Stimulated activated CD8-positive, alpha-beta memory T cell treated with anti-CD3 and anti-CD28 coated beads, Interleukin-4, amount 100 ng/mL, for 1 hour (primary cell): Measurements from ENCODE around the gene LARGE1.
"Not testable (repeated sequence)": the region's sequence is repeated elsewhere in the genome, so short reads cannot be mapped to it uniquely, and the experiment has no call there.

Experiments used
- DNase-seq, 2 donors: peaks; one replicate each; pipeline ENCODE4 v3.0.0-alpha.2; 2020; ENCODE audit warnings: low read depth in 2 of 2, low spot score in 1 of 2

LARGE1 gene

DNA sequence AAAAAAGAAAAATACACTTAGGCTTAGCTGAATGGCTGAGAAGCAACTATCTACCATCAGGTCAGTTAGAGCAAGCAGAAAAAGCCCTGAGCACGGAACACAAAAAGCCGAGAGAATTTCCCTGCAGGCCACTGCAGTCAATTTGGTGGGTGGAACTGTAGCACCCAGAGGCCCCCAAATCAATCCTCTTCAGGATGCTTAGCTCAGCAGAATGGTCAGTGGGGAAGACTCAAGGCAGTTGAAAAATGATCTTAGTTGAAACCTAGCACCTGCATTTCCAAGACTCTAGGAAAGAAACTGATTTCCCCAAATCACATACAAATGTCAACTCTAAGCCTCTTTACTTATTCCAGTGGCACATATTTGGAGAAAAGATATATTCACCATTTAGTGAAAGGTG, 534.7 kb downstream of the LARGE1 start:
- no peak for DNase-seq

DNA sequence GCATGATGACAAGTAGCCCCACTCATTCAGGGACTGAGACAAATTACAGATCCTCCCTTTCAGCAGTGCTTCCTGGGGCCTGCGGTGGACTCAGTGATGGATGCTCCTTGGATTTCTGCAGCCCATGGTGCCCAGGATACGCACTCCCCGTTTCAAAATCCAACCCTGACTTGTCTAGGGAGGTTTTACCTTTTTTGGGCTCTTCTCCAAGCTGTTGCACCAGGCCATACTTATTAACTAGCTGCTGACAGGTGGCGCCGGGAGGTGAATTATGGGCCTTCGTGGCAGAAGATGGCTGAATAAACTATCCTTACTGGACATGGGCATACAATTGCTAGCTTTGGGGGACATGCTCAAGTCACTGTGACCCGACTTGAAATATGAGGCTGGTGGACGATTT, 537.8 kb downstream of the LARGE1 start:
- DNase-seq, result no peak

DNA sequence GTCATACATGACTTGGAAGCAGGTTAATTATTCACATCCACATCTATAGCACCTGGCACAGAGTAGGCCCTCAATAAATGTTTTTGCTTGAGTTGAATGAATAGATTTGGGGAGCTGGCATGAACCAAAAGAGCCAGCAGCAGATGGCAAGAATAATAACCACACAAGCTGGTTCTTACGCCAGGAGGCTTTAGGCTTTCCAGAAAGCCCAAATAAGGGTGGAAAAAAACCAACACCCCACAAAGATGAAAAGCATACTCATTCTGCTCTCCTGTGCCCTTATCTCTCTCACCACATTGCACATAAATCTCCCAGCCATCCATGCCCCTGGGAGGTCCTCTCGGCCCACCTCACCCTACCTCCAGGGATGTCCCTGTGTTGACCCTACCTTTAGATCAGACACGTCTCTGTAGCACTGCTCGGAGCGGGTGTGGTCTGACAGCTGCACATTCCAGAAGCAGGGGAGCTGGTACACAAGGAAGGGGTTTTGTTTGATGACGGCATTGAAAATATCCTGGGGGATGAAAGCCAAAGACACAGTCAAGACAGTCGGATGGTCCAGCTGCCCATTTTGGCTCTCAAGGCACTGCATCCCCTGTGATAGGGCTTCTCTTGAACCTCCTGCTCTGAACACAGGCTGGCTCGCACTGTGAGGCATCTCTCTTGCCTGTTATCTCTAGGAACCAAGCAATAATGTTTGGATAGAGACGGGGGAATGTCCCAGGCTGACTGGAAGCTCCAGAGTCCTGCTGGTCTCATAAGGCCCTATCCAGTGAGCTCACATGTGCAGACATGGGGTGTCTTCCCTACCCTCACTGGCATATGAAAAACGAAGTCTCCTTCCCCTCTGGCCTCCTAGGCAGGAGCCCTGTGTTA, 538.5 kb downstream of the LARGE1 start:
- DNase-seq, result no peak

DNA sequence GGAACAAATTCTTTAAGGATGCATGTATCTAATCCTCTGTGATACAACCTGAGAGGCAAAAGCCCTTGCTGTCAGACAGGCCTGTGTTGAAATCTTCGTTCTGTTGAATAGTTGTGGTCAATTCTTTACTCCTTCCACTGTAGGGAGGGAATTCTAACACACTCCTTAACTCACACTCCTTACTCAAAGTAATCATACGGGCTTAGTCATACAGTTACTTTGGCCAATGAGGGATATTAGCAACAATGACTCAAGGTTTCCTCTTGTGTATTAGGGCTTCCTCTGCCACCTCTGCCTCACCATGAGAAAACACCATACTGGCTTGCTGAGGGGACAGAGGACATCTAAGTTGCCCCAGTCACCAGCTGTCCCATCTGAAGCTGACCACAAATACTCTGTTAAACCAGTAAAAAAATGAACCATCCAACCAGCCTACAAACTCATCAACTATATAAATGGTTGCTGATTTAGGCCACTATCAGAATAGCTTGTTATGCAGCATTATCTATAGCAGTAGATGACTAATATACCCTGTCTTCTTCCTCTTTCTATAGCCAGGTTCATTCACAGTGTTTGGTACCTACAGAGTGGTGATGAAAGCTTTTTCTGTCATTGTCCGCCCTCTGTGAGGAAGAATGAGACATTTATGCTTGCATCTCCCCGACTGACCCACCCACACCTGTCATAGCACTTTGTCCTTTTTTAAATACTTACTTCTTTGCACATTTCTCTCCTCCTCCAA, 539.3 kb downstream of the LARGE1 start:
- DNase-seq, result no peak

DNA sequence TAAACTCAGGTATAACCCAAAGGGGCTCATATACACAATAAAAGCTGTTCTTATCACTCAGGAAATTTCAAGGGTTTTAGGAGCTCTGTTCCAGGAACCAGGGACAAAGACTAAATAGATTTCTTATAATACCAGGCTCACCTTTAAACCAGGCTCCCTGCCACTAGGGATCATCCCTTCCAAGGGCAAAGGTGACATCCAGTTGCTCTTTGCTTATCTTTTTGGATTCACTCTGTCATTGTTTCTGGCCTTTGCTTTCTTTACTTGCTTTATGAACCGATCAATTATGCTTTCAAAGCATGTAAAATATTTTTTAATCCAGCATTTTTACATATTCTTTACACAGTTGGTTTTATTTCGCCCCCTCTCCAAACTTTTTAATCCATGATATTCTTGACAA, 540.4 kb downstream of the LARGE1 start:
- no peak for DNase-seq

DNA sequence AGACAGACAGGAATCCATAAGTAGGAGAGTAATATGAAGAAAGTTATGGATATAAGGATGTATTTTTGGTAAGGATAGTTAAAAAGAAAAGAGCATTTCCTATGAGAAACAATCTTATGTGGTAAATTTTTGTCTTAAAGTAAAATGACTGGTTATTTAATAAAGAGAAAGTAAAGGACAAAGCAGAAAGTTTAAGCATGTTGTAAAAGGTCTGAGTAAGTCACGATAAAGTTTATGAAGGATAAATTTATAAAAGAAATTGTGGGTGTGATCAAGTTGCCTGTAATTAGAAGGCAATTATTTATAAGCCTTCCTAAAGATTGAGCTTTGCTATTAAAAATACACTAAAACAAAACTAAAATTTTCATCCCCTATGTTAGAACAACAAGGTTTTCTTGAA, 547.4 kb downstream of the LARGE1 start:
- DNase-seq, result no peak

DNA sequence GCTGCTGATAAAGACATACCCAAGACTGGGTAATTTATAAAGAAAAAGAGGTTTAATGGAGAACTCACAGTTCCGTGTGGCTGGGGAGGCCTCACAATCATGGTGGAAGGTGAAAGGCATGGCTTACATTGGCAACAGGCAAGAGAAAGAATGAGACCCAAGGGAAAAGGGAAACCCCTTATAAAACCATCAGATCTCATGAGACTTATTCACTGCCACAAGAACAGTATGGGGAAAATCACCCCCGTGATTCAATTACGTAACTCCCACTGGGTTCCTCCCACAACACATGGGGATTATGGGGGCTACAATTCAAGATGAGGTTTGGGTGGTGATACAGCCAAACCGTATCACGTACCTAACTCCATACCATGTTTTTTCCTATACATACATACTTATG, 557.0 kb downstream of the LARGE1 start:
- DNase-seq, result not testable (repeated sequence)

DNA sequence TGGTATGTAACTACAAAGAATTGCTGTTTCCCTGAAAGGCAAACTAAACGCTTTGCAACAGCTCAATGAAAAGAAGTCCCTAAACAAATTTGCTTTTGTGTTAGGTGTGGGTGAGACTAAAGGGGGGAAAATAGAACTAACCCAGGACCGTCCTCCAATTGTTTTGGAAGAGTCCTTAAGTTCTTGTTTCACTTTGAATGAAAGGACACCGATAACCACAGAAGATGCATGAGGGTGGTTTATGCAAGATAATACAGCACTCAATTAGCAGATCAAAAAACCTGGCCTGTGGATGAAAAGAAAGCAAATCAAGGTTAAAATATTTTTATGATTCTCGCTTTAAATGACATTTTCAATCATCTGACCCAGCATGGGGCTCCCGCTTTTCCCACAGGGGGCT, 557.6 kb downstream of the LARGE1 start:
- DNase-seq, result no peak

DNA sequence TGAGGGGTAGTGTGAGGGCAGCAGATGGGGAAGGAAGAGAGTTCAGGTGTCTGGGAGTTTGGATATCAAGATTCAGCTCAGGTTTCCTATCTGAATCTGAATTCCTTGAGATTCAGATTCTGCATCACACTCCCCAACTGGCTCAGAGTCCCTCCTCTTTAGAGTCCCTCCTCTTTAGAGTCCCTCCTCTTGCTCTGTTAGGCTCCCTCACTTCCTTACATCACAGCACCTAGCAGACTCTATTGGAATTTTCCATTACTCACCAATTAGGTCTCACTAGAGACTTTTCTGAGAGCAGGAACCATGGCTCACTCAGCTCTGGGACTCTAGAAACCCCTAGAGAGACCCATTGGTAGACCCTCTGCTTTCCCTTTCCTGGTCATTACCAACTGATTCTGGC, 558.7 kb downstream of the LARGE1 start:
- DNase-seq, result no peak

DNA sequence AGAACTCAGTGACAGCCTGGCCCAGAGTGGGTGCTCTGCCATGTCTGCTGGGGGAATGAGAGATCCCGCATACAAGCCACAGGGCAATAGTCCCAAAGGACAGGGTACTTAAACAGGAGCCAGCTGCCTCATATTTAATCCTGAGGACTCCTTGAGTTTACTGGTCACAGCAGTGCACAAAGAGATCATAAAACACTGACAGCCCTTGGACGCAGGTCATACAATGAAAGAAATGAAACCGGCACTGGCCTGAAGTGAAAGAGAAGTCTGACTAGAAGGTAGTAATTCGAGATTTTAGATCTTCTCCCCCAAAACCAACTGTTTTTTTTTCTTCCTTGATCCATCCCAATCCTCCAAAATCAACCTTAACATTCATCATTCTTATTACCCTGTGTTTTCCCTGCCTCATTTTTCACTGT, 562.3 kb downstream of the LARGE1 start:
- no peak for DNase-seq

DNA sequence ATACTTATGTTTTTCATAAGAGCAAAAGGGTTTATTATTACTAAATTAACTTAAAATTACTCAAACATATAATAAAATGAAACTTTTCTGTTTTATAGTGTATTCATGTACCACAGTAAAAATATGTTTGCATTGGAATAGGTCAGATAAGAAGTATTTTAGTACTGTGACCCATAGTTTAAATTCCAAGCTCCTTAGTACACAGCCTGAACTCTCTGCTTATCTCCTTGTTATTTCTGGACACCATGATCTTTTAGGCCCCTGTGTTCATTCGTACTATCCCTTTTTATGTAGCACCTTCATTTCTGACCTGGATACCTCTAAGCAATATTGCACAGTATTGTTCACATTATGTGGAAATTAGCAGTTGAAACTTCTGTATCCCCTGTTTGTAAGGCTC, 565.3 kb downstream of the LARGE1 start:
- no peak for DNase-seq

DNA sequence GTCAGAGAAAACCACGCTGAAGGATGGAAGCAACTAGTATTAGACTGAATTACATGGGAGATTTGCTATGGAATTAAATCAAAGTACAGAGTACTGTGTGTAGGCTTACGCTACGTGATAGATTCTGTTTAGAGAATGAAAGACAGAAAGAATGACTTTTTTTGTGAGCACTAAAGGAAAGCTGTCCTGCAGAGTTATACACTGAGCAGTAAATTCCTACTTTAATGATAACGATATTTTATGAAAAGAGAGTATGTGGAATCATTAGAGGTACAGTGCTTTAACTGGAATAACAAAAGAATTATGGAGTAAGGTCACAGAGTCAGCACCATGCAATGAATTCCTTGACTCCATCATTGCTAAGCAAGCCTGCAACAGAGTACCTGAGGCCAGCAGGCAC, 566.8 kb downstream of the LARGE1 start:
- no peak for DNase-seq

DNA sequence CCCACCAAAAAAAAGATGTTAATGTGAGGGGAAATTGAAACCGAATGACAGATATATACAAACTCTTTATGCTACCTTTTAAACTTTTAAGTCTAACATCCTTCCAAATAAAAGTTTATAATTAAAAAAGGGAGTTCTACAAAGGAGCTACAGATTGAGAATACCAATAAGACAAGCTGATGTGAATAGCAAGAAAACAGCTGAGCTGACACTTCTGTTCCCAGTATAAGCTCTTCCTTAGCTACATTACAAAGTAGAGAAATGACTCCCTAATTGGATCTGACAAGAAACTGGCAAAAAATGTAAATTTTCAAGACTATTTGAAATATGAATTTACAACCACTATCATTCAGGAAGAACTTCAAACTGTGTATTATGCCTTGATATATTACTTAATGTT, 567.5 kb downstream of the LARGE1 start:
- no peak for DNase-seq

DNA sequence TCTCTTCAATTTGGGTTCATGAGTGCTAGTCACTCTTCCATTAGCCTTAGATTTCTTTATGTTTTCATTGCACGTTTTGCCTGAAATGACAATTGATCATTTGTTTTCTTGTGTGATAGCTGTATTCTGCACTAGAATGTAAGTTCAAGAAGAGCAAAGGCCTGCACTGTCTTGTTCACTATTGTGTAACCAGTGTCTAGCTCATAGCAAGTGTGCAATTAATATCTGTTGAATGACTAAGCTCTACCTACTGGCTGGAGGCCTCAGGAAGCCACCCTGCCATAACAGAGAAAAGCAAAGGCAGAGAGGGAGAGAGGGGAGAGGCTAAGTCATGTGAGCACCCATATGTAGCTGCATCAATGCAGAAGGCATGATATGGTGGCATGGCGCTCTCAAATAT, 569.3 kb downstream of the LARGE1 start:
- no peak for DNase-seq

DNA sequence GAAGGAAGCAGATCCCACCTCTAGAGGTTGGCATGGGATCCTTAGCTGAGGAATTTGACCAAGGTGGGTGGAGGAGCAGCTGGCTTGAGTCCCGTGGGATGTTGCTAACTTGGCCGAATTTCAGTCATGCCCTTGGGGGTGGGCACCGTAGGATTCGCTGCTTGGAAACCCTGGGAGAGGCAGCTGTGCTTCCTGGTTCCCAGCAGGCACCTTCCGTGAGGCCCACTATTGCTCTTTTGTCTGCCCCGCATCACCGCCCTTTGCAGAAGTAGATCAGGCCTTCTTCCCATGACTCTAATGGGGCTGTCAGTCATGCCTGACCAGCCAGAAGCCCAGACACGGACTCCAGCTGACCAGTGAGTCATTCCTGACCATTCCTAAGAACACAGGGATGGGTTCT, 569.8 kb downstream of the LARGE1 start:
- DNase-seq, result no peak

DNA sequence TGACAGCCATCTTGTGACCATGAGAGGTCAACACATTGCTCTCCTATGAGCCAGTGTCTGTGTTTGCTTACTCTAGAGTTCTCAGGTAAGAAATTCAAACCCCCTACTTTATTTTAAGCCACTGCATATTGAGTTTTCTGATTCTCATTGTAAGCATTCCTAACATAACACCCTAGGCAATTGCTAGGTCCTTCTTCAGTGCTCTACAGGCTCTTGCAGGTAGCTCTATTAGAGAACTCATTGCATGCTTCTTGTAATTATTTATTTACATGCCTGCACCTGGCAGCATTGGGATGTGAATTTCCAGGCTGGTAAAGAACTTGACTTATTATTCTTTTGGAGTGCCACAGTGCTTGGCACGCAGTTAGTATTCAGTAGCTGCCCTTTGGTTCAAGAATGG, 573.3 kb downstream of the LARGE1 start:
- no peak for DNase-seq

DNA sequence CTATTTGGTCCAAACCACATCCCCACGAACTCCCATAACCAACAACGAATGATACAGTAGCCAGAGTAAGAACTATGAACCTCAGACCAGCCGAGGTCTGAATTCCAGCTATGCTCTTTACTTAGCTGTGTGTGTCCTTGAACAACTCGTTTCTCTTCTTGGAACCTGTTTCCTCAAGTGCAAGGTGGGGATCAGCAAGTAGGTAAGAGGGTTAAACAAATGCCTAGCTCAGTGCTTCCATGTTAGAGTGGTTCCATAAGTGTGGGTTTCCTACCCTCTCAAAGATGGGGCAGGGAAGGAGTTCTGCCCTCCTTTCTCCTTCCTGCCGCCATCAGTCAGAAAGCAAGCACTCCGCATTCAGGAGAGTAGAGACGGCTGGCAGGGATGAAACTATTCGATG, 578.7 kb downstream of the LARGE1 start:
- no peak for DNase-seq

DNA sequence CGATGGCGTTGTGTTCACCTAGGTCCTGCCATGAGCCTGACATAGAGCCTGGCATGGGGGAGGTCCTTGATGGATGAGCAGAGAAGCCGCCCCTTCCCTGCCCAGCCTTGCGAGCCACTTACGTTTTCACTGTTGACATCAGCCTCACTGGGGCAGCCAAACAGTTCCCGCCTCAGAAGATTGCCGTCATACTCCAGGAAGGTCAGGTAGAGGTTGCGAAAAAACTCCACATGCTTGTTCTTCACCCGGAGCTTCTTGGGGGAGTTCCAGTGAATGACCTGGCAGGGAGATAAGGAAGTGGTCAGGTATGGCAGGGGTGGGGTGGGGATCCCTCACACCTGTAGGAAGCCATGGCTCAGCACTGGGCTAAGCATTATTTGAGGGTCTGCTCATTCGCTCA, 582.8 kb downstream of the LARGE1 start:
- no peak for DNase-seq

DNA sequence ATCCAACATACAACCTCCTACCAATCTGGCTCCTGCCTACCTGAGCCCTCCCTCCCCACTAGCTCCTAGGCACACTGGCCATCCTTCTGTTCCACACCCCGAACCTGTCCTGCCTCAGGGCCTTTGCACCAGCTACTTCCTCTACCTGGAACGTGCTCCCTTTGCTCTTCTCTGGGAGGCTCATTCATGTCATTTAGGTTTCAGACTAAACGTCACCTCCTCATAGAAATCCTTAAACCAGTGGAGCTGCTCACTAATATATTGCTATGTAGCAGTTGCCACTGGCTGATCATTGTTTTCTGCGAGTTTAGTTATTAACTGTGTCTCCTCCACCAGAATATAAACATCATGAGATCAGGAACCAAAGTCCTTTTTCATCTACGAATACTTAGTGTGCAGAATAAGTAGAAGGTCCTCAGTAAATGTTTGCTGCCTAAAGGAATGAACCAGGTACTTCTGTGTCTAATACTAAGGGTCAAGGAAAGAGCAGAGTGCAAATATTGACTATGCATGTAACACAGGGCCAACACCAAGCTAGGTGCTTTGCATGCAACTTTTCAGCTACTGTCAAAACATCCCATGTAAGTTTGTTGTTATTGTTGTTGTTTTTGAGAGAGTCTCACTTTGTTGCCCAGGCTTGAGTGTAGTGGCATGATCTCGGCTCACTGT, 584.5 kb downstream of the LARGE1 start:
- DNase-seq, result no peak

DNA sequence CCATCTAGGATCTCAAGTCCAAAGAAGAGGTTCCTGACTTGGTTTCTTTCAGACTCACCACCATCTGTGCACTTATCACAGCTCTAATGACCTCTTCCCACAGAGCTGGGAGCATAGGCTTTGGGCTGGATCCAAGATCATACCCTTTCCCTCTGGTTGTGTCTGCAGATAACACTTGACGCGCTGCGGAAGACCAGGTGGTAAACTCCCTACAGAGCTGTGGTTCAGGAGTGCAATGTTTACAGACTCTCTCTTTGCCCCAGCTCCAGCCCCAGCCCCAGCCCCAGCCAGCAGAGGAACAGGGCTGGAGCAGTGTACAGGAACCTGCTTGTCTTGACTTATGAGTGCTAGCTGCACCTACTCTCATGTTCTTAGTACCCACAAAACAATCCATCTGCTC, 587.7 kb downstream of the LARGE1 start:
- DNase-seq, result no peak

DNA sequence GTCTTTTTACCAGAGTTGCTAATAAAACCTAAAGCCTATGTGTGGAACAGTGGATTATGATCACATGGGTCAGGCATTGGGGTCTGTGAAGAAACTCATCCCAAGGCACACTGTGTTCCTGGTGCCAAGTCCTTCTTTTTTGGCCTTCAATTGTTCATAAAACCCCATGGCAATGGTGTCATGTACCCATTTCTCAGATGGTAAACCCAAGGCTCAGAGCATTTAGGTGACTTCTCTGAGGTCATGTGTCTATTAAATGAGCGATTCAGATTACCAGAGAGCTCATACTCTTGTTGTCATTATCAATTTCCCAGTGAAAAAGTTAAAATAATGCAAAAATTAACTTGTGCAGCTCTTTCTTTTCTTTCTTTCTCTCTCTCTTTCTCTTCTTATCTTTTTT, 589.3 kb downstream of the LARGE1 start:
- no peak for DNase-seq

DNA sequence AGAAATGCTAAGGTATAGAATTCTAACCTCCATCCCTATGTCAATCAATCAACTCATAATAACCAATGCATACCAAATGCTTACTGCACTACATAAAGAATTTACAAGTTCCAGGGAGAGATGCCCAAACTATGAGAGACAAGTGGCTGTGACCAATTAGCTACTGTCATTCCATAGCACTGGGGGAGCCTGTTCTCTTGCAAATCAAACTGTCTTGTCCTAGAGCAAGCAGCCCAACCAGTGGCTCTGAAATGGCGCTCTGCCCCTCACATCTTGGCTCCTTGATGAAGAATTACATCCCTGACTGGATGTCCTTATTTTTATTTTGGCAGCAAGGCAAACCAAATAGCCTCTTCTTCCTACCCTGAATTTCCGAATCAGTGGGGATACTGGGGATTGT, 589.7 kb downstream of the LARGE1 start:
- DNase-seq, result no peak
